Raji (cell line): Measurements from ENCODE around the gene XAGE1A.
"Not testable (repeated sequence)": the region's sequence is repeated elsewhere in the genome, so short reads cannot be mapped to it uniquely, and the experiment has no call there.

Experiments
- POLR2A ChIP-seq: IDR thresholded peaks from 2 replicates; pipeline ENCODE4 v1.6.1; 2011; ENCODE audit warnings: low read depth, low read length, control low read depth; ENCODE audit not compliant: insufficient read depth

XAGE1A gene

DNA sequence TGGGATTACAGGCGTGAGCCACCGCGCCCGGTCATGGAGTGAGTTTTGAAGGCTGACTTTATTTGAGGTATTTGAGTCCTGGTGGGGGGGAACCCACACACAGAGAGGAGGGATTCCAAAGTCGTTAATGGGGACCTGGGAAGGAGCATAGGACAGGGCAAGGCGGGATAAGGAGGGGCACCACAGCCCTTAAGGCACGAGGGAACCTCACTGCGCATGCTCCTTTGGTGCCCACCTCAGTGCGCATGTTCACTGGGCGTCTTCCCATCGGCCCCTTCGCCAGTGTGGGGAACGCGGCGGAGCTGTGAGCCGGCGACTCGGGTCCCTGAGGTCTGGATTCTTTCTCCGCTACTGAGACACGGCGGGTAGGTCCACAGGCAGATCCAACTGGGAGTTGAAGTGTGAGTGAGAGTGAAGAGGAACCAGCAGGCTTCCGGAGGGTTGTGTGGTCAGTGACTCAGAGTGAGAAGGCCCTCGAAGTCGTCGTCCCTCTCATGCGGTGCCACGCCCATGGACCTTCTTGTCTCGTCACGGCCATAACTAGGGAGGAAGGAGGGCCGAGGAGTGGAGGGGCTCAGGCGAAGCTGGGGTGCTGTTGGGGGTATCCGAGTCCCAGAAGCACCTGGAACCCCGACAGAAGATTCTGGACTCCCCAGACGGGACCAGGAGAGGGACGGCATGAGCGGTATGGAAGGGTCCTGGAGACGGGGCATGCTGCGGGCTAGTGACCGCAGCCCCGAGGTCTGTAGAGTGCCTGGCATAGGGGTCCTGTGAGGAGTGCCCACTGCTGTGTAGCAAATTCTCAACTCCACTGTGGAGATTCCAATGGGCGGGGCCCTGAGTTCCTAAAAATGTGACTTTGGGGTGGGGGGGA is at the start of gene XAGE1A:
TSS of gene XAGE1A (plus strand) at position 264 of the 874 bp plus-strand sequence. CDS start 1,554 bp downstream, outside the sequence.
- TF ChIP-seq POLR2A: not testable (repeated sequence)

GRCh38 chrX:52504551-52504950 is 8.9 kb downstream of the XAGE1A start:
- no peak for TF ChIP-seq POLR2A

DNA sequence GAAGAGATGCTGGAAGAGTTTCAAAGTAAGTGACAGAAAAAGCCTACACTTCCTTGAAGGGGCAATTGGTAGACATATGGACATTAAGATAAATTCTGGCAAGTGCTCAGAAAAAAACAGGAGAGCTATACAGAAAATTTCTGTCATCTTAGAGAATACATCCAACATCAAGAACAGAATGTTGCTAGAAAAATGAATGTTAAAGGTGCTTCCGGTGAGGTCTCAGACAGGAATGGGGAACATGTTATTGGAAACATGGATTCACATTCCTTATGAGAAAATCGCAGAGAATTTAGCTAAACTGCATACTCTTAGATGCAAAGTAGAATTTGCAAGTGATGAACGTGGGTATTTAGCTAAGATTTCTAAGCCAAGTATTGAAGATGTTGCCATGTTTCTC is 11.7 kb downstream of the XAGE1A start:
- TF ChIP-seq POLR2A: no peak

DNA sequence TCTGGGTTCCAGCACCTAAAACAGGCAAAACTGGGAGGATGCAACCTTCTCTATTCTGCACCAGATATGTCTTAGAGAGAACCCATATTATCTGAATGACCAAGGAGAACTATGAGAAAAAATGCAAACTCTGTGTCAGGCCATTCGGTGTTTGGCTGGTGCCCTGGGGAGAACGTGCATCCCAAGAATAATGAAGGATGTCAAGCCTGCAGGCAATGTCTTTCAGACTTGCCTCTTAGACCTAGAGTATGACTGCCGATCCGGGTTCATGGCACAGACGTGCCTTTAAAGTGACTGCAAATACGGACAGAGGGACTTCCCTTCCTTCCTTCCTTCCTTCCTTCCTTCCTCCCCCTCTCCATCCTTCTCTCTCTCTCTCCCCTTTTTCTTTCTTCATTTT is 14.3 kb downstream of the XAGE1A start:
- TF ChIP-seq POLR2A: no peak

DNA sequence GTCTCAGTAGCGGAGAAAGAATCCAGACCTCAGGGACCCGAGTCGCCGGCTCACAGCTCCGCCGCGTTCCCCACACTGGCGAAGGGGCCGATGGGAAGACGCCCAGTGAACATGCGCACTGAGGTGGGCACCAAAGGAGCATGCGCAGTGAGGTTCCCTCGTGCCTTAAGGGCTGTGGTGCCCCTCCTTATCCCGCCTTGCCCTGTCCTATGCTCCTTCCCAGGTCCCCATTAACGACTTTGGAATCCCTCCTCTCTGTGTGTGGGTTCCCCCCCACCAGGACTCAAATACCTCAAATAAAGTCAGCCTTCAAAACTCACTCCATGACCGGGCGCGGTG is 21.3 kb downstream of the XAGE1A start, which contains the start of gene XAGE1B:
TSS of gene XAGE1B (minus strand) at position 77 of the 339 bp plus-strand sequence. CDS start 1,536 bp downstream, outside the sequence.
- TF ChIP-seq POLR2A: not testable (repeated sequence)

GRCh38 chrX:52542311-52542710 is 46.7 kb downstream of the XAGE1A start:
- TF ChIP-seq POLR2A: no peak

DNA sequence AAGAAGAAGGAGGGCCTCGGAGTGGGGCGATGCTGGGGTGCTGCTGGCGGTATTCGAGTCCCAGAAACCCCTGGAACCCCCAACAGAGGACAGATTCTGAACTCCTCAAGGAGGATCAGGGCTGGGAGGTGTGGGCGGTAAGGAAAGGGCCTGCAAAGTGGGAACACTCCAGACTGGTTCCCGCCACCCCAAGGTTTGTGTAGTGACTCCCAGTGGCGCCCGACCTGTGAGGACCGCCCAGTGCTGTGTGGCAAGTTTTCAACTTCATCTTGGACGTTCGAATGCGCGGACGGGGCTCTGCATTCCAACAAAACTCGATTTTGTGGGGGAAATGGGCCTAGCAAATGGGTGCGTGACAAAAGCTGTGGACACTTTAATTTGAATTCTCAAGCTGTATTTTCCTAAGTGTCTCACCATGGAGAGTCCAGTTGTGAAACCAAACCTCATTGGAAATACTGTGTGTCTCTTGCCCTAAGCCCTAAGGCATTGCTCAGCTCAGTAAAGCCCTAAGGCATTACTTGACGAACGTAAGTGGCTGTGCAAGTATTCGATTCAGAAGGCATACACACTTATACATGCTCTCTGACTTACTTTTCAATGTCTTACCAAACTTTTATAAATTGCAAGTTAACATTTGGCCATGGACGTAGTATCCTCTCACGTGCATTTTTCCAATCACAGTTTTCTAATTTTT is 48.7 kb downstream of the XAGE1A start:
- no peak for TF ChIP-seq POLR2A
